Ramos (cell line): ENCODE data around the gene GALK2.

Experiments used
- in situ Hi-C: fragments of 300-500 bp; cut with MboI; formaldehyde crosslinking; loops from one replicate; pipeline ENCODE4 v1.14.3; 2022; ENCODE audit warnings: low sequenced_read_pairs; ENCODE audit not compliant: unreplicated experiment

GALK2 gene

DNA sequence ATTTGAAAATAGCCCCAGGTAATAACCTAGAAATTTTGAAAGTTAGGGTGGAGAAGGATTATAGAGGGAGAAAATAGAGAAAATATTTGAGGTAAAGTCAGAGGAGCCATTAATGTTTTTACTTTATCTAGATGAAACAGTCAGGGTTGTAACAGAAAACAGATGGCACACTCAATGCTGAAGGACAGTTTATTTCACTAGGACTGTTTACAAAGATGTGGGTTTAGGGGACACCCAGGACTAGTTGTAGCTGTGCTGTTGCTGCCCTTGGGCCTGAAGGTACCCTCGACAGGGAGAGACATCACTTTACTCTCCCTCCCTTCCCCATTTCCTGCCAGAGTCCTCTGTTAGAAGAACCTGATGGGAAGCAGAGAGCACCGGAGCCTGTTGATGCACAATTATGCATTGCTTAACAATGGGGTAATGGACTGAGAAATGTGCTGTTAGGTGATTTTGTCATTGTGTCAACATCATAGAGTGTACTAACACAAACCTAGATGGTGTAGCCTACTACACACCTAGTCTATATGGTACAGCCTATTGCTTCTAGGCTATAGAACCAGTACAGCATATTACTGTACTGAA lies 103.8 kb downstream of the GALK2 start:
- in situ Hi-C loops = no loop called here

DNA sequence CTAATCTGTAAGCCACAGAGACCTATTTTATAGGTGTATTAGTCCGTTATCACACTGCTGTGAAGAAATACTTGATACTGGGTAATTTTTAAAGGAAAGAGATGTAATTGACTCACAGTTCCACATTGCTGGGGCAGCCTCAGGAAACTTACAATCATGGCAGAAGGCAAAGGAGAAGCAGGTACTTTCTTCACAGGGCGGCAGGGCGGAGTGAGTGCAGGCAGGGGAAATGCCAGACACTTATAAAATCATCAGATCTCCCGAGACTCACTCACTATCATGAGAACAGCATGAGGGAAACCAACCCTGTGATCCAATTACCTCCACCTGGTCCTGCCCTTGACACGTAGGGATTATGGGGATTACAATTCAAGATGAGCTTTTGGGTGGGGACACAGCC lies 108.7 kb downstream of the GALK2 start:
- in situ Hi-C loops = no loop called here

DNA sequence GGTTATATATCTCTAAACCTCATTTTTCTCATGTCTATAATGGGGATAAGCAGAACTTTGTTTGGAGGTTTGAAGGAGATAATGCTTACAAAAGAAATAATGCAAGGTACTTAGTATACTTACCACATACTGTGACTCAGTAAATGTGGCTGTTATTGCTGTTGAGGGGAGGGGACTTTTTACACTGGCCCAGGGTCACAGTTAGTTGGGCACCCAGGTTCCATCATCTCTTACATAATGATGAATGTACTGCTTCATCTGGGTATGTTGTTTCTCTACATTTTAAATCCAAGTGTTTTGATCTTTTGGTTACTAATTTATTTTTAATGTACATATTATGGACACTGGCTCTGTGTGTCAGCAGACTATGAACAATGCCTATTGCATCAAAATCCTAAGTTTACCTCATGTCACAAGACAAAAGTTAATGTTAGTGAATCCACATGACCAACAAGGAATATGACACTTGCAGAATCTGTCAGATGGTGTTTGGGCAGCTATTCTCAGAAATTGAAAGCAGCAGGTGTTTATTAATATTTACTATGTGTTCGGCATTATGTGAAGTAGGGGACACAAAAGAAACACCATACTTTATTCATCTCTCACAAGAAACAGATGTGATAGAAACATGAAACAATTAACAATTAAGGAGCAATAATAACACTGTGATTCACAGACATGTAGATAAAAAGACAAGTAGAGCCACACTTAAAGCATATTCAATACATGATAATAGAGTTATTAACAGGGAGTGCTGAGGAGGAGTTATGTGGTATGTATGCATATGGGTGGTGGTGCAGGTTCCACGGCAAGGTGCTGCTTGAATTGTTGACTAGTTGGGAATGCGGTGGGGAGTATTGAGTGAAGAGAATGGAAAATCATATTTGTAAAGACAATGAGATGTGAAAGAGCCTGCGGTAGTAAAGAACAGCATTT lies 109.7 kb downstream of the GALK2 start:
- in situ Hi-C loops = no loop called here

- in situ Hi-C loops = no loop called here
These were observed 112.3 kb downstream of the GALK2 start for GRCh38 chr15:49282366-49282765.

- in situ Hi-C loops = no loop called here
These were observed 116.8 kb downstream of the GALK2 start for GRCh38 chr15:49286649-49287404.

DNA sequence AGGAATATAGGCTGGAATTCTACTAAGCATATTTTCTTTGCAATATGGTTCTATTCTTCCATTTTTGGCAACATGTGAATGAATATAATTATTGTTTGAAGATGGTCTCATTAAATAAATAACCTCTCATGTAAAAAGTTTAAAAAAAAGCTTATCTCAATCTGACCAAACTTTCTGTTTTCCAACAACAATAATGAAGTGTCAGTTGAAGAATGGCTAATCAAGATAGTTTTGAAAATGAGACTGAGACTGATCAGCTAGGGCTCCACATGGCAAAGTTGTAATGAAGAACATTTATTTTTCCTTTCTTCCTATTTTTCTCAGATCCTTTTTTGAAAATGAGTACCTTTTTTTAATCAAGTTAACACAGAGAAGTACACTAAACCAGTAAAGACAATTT lies 117.4 kb downstream of the GALK2 start:
- in situ Hi-C loops = no loop called here

DNA sequence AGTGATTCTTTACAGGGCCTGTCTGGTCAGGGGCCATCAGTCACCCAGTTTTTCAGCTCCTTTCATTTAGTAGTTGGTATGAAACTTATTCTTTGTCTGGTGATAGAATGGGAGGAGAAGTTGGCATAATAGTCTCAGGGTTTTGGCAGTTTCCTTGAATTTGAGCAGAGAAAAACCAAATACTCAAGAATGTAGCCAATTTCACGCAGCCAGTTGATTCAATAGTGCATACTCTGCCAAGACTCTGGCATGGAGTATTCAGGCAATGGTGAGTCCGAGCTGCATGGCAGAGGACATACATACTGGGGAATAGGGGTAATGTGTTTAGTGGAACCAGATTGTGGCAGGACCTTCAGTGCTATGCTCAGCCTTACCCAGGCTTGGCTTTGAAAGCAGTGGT lies 118.3 kb downstream of the GALK2 start:
- in situ Hi-C loops = no loop called here

DNA sequence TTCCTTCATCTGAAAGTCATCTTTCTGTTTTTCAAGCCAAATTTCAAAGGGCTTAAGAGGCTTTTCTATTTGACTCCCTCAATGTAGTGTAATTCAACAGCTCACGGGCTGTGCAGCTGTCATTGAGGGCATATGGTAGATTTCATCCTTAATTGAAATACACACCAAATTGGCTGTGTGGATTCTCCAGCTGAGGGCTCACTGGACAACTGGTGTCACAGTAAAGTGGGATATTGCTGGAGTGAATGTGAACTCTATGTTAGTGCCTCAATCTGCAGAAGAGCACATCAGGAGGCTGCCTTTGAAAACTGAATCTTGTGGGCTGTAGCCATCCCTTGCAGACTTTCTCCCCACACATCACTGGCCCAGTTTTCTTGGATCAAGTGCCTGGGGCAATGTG lies 120.1 kb downstream of the GALK2 start:
- in situ Hi-C loops = no loop called here

DNA sequence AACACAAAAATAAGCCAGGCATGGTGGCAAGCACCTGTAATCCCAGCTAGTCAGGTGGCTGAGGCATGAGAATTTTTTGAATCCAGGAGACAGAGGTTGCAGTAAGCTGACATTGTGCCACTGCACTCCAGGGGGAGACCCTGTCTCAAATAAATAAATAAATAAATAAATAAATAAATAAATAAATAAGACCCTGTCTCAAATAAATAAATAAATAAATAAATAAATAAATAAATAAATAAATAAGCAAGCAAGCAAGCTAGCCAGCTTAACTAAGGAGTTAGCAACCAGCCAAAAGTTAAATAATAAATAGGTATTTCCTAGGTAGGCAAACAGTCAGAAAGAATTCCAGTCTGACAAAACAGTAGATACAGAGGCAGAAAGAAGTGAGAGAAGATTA lies 123.9 kb downstream of the GALK2 start:
- in situ Hi-C loops = no loop called here

DNA sequence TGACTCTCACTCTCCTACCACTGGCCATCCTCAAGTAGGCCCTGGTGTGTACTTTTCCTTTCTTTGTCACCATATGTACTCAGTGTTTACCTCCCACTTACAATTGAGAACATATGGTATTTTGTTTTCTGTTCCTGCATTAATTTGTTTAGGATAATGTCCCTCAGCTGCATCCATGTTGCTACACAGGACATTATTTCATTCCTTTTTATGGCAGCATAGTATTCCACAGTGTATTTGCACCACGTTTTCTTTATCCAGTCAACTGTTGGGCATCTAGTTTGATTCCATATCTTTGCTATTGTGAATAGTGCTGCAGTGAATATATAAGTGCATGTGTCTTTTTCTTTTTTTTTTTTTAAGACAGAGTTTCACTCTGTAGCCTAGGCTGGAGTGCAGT lies 126.2 kb downstream of the GALK2 start:
- in situ Hi-C loops = no loop called here

GRCh38 chr15:49297584-49297983 lies 127.5 kb downstream of the GALK2 start:
- in situ Hi-C loops = no loop called here

GRCh38 chr15:49300856-49301255 lies 130.8 kb downstream of the GALK2 start:
- in situ Hi-C loops = no loop called here

- in situ Hi-C loops = no loop called here
These were observed 131.5 kb downstream of the GALK2 start for GRCh38 chr15:49301562-49301961.

DNA sequence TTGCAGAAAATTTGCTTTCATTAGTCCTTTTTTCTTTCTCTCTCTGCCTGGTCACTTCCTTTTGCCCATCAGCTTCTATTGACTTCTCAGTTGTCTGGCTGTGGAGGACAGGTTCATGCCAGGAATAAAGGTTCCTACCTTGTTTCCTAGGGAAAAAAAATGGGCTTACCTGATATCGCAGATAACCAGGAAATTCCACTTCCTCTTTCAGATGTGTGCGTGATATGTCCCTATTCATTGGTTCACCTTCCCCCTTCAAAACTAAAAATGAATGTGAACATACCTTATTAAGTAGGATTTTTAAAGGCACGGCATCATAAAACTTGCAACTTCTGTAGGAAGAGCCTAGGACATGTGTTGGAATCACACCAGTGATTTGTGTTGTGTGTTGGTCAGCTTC lies 133.0 kb downstream of the GALK2 start:
- in situ Hi-C loops = no loop called here

DNA sequence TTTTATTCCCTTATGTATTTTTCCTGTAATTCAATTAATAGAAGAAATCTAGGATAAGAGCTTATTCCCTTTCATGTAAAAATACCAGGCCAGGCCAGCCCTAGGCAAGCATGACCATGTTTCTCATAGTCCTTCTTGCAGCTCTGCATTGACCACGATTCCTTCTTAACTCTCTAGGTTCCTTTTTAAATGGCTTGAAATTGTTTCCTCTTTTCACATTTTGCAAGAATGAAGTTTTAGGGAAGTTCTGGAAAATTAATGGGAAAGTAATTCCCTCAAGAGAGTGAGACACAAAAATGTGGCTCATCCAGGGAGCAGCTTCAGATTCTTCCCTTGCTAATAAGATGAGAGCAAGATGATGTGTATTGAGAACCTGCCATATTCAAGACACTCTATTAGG lies 136.5 kb downstream of the GALK2 start:
- in situ Hi-C loops = no loop called here

- in situ Hi-C loops = no loop called here
These were observed 138.6 kb downstream of the GALK2 start for GRCh38 chr15:49308686-49309085.

DNA sequence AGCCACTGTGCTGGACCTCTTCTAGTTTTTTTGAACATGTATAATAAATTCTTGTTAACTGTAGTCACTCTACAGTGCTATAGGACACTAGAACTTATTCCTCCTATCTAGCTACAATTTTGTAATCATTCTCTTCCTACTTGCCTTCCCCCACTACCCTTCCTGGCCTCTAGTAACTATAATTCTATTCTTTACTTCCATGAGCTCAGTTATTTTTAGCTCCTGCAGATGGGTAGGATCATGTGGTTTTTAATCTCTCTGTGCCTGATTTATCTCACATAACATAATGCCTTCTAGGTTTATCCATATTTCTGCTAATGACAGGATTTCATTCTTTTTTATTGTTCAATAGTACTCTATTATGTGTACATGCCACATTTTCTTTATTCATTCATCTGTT lies 139.8 kb downstream of the GALK2 start:
- in situ Hi-C loops = no loop called here

DNA sequence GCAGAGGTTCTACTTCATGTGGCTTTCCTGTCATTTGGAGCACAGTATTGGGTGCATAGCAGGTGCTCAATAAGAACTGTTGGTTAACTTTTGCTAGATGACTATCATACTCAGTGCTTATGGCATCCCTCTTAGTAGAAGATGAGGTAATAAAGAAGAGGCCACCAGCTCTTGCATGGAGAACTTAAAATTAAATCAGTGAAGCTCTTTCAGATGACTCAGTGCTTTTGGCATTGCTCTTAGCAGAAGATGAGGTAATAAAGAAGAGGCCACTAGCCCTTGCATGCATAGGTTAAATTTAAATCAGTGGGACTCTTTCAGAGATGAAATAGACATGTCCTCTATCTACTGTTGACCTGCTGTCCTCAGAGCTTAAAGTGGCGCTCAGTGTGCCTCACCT lies 143.6 kb downstream of the GALK2 start:
- in situ Hi-C loops = no loop called here

DNA sequence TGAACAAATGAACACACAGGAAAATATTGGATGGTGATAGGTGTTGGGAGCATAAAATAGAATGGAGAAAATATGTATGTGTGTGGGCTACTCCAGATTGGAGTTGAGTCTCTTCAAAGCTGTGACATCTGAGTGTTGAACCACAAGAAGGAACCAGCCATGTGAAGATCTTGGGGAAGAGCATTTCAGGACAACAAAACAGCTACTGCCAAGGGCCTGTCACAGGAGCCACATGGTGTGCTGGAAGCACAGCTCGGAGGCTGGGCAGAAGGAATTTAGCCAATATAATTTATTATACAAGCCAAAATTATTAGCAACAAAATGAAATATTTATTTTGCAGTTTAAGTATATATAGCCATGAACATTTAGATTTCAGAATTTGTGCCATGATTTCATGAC lies 144.7 kb downstream of the GALK2 start:
- in situ Hi-C loops = no loop called here

- in situ Hi-C loops = no loop called here
These were observed 145.4 kb downstream of the GALK2 start for GRCh38 chr15:49315391-49315823.

- in situ Hi-C loops = no loop called here
These were observed 150.3 kb downstream of the GALK2 start for GRCh38 chr15:49320351-49320750.
